Tibial nerve (tissue), 4 donors: ENCODE measurements around the gene SCGB2B2.

ENCODE experiments used
- CTCF ChIP-seq, 5 experiments: fragments of 200-600 bp in 3 of 5; fragments of 450-650 bp in 2 of 5; sonication (generic) in 3 of 5; IDR thresholded peaks; one replicate each; pipeline ENCODE4 v1.5.1; 2016 to 2019; ENCODE audit warnings: antibody characterized with exemption in 5 of 5, mild to moderate bottlenecking in 3 of 5, moderate library complexity in 2 of 5
- EP300 ChIP-seq, 2 donors: sonication (generic); formaldehyde crosslinking; IDR thresholded peaks; one replicate each; pipeline ENCODE4 v1.6.1; 2017; ENCODE audit warnings: antibody characterized with exemption in 2 of 2, mild to moderate bottlenecking in 1 of 2
- POLR2A ChIP-seq, 2 donors: fragments of 450-650 bp; IDR thresholded peaks; one replicate each; pipeline ENCODE4 v1.6.1; 2017; ENCODE audit warnings: antibody characterized with exemption in 2 of 2, mild to moderate bottlenecking in 2 of 2, moderate library complexity in 2 of 2

GRCh38 chr19:34645551-34645950 lies 31.4 kb downstream of the SCGB2B2 start:
- TF ChIP-seq CTCF (IDR thresholded peaks at IDR 0.05): no peak
- no peak for TF ChIP-seq EP300 (IDR thresholded peaks at IDR 0.05)
- TF ChIP-seq POLR2A (IDR thresholded peaks at IDR 0.05): no peak
